HG02840 (cell line): ENCODE results near the gene AGAP5.
"Not testable (repeated sequence)": the region's sequence is repeated elsewhere in the genome, so short reads cannot be mapped to it uniquely, and the experiment has no call there.

Experiments used
- ATAC-seq: cut with Tn5 transposase; IDR thresholded peaks from one replicate; pipeline ENCODE4 v1.9.1; 2021; ENCODE audit warnings: mild to moderate bottlenecking, moderate library complexity, moderate number of reproducible peaks; ENCODE audit not compliant: unreplicated experiment, low FRiP score

AGAP5 gene

GRCh38 chr10:73662705-73663104, 35.2 kb downstream of the AGAP5 start:
- ATAC-seq, result not testable (repeated sequence)

GRCh38 chr10:73655990-73656298, 42.0 kb downstream of the AGAP5 start, which contains the start of gene SYNPO2L:
TSS of gene SYNPO2L (minus strand) at chr10:73656029. CDS start at chr10:73655922, 107 bp downstream.
- no peak for ATAC-seq

- ATAC-seq, result no peak
These were observed 42.5 kb downstream of the AGAP5 start for GRCh38 chr10:73655257-73655989.

- no peak for ATAC-seq
These were observed 44.2 kb downstream of the AGAP5 start for GRCh38 chr10:73653701-73654100.

- ATAC-seq, result no peak
These were observed 44.7 kb downstream of the AGAP5 start for GRCh38 chr10:73653195-73653594.

- ATAC-seq, result no peak
These were observed 47.2 kb downstream of the AGAP5 start for GRCh38 chr10:73650537-73651331.

- ATAC-seq, result no peak
These were observed 47.9 kb downstream of the AGAP5 start for GRCh38 chr10:73649876-73650536.

- no peak for ATAC-seq
These were observed 48.7 kb downstream of the AGAP5 start for GRCh38 chr10:73648975-73649829.

- ATAC-seq, result no peak
These were observed 49.8 kb downstream of the AGAP5 start for GRCh38 chr10:73647875-73648651.

GRCh38 chr10:73647211-73647874, 50.6 kb downstream of the AGAP5 start:
- ATAC-seq, result no peak

- ATAC-seq, result no peak
These were observed 51.3 kb downstream of the AGAP5 start for GRCh38 chr10:73646598-73647041.

GRCh38 chr10:73645251-73645650, 52.7 kb downstream of the AGAP5 start:
- no peak for ATAC-seq

- no peak for ATAC-seq
These were observed 53.1 kb downstream of the AGAP5 start for GRCh38 chr10:73644767-73645166.

- ATAC-seq, result no peak
These were observed 53.7 kb downstream of the AGAP5 start for GRCh38 chr10:73644015-73644743.

- no peak for ATAC-seq
These were observed 54.5 kb downstream of the AGAP5 start for GRCh38 chr10:73643362-73643761.

- ATAC-seq, result no peak
These were observed 56.4 kb downstream of the AGAP5 start, which contains the start of gene MYOZ1 for GRCh38 chr10:73641328-73642060. TSS of gene MYOZ1 (minus strand) at chr10:73641474. CDS start at chr10:73640017, 1,457 bp downstream.

GRCh38 chr10:73639286-73639685, 58.6 kb downstream of the AGAP5 start:
- ATAC-seq, result no peak

GRCh38 chr10:73635781-73636180, 62.1 kb downstream of the AGAP5 start:
- no peak for ATAC-seq
